T-helper 1 cell (primary cell): ENCODE results near the gene GALNTL6.
"Not testable (repeated sequence)": the region's sequence is repeated elsewhere in the genome, so short reads cannot be mapped to it uniquely, and the experiment has no call there.

Experiments
- DNase-seq, 5 donors: peaks; one replicate each; pipeline ENCODE4 v3.0.0-alpha.2; 2012 to 2020

GALNTL6 gene

GRCh38 chr4:173041482-173041881 is 1228.3 kb downstream of the GALNTL6 start:
- DNase-seq = no peak

- DNase-seq = not testable (repeated sequence)
These were observed 1228.9 kb downstream of the GALNTL6 start for GRCh38 chr4:173042139-173042538.

- no peak for DNase-seq
These were observed 1231.1 kb downstream of the GALNTL6 start for GRCh38 chr4:173044340-173044739.

GRCh38 chr4:173045571-173045970 is 1232.4 kb downstream of the GALNTL6 start:
- no peak for DNase-seq

- no peak for DNase-seq
These were observed 1232.9 kb downstream of the GALNTL6 start for GRCh38 chr4:173046144-173046543.

- no peak for DNase-seq
These were observed 1233.6 kb downstream of the GALNTL6 start for GRCh38 chr4:173046818-173047217.

- DNase-seq = no peak
These were observed 1238.0 kb downstream of the GALNTL6 start for GRCh38 chr4:173051232-173051631.

GRCh38 chr4:173051716-173052115 is 1238.5 kb downstream of the GALNTL6 start:
- no peak for DNase-seq

- DNase-seq = no peak
These were observed 1239.2 kb downstream of the GALNTL6 start for GRCh38 chr4:173052439-173052838.

GRCh38 chr4:173056271-173056670 is 1243.1 kb downstream of the GALNTL6 start:
- DNase-seq = no peak

- DNase-seq = no peak
These were observed 1243.5 kb downstream of the GALNTL6 start for GRCh38 chr4:173056710-173057109.

- DNase-seq = no peak
These were observed 1244.2 kb downstream of the GALNTL6 start for GRCh38 chr4:173057442-173057841.

- no peak for DNase-seq
These were observed 1244.7 kb downstream of the GALNTL6 start for GRCh38 chr4:173057901-173058300.

GRCh38 chr4:173061160-173061559 is 1248.0 kb downstream of the GALNTL6 start:
- no peak for DNase-seq

- no peak for DNase-seq
These were observed 1260.8 kb downstream of the GALNTL6 start for GRCh38 chr4:173073939-173074500.

- DNase-seq = no peak
These were observed 1261.3 kb downstream of the GALNTL6 start for GRCh38 chr4:173074501-173074946.

- DNase-seq = no peak
These were observed 1263.9 kb downstream of the GALNTL6 start for GRCh38 chr4:173076903-173077634.

GRCh38 chr4:173088144-173088543 is 1274.9 kb downstream of the GALNTL6 start:
- no peak for DNase-seq
